HCT116 (cell line): Measurements from ENCODE around the gene RCOR2.

Source experiments
- POLR2A ChIP-seq: IDR thresholded peaks from 2 replicates; pipeline ENCODE4 v1.7.0; 2011; ENCODE audit warnings: borderline replicate concordance; ENCODE audit not compliant: insufficient read depth, insufficient read length; ENCODE audit errors: extremely low read depth
- REST ChIP-seq: IDR thresholded peaks from 2 replicates; pipeline ENCODE4 v1.6.1; 2012; ENCODE audit warnings: low read depth
- SIN3A ChIP-seq: IDR thresholded peaks from 2 replicates; pipeline ENCODE4 v1.6.1; 2012; ENCODE audit warnings: low read depth
- ZBTB33 ChIP-seq: IDR thresholded peaks from 2 replicates; pipeline ENCODE4 v1.6.1; 2011; ENCODE audit warnings: mild to moderate bottlenecking, low read length, moderate library complexity; ENCODE audit not compliant: insufficient replicate concordance; ENCODE audit errors: extremely low read depth
- TF ChIP-seq, protein P1 (sequence below), 3 experiments: fragments of 200-600 bp in 1 of 3; sonication (generic) in 1 of 3; IDR thresholded peaks in 2 of 3; conservative IDR thresholded peaks in 1 of 3; 2 replicates each; pipeline ENCODE4 v1.5.1; 2012 to 2017; ENCODE audit warnings: low read depth in 2 of 3, low read length in 2 of 3, antibody characterized with exemption in 1 of 3, borderline replicate concordance in 1 of 3, control low read depth in 1 of 3, mild to moderate bottlenecking in 1 of 3, mixed read lengths in 1 of 3, mixed run types in 1 of 3, moderate library complexity in 1 of 3; ENCODE audit not compliant: insufficient read depth in 1 of 3

DNA sequence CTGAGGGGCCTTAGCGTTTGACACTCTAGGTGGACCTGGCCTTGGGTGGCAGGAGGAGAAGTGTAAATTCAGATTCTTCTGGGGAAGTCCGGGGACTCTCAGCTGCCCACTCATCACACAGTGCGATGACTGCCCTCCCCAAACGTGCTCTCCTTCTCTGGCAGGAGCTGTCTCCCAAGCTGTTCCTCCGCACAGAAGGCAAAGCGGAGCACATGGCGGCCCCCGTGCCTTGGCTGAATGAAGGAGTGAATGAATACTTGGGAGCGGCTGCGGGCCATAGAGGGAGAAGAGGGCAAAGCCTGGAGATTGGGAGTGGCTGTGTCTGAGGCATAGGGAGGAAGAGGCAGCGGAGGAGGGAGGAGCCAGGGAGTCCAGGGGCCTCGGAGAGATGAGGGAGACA lies 14.9 kb upstream of the RCOR2 start:
- TF ChIP-seq, protein P1, sequence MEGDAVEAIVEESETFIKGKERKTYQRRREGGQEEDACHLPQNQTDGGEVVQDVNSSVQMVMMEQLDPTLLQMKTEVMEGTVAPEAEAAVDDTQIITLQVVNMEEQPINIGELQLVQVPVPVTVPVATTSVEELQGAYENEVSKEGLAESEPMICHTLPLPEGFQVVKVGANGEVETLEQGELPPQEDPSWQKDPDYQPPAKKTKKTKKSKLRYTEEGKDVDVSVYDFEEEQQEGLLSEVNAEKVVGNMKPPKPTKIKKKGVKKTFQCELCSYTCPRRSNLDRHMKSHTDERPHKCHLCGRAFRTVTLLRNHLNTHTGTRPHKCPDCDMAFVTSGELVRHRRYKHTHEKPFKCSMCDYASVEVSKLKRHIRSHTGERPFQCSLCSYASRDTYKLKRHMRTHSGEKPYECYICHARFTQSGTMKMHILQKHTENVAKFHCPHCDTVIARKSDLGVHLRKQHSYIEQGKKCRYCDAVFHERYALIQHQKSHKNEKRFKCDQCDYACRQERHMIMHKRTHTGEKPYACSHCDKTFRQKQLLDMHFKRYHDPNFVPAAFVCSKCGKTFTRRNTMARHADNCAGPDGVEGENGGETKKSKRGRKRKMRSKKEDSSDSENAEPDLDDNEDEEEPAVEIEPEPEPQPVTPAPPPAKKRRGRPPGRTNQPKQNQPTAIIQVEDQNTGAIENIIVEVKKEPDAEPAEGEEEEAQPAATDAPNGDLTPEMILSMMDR (IDR thresholded peaks at IDR 0.05 in 2 of 3, conservative IDR thresholded peaks at IDR 0.05 in 1 of 3; ENCODE audit: borderline replicate concordance in 1 of 3, insufficient read depth in 1 of 3, low read depth in 2 of 3, low read length in 2 of 3), result no peak
- no peak for TF ChIP-seq POLR2A
- TF ChIP-seq SIN3A, result no peak
- no peak for TF ChIP-seq ZBTB33
- TF ChIP-seq REST, result no peak
